Neural cell (in vitro differentiated cells): ENCODE results near the gene FOXD2.

Source experiments
- EP300 ChIP-seq: fragments of 450-650 bp; conservative IDR thresholded peaks from 2 replicates; pipeline ENCODE4 v1.6.1; 2014; ENCODE audit warnings: antibody characterized with exemption, mild to moderate bottlenecking, moderate library complexity; ENCODE audit not compliant: poor library complexity, severe bottlenecking
- EZH2 ChIP-seq: fragments of 200-600, 300-800 bp; shearing (Covaris generic), sonication (generic); IDR thresholded peaks from 2 replicates; pipeline ENCODE4 v1.6.1; 2014; ENCODE audit warnings: antibody characterized with exemption, low read length, borderline replicate concordance, mild to moderate bottlenecking; ENCODE audit not compliant: insufficient read depth, poor library complexity, severe bottlenecking
- MXI1 ChIP-seq: fragments of 450-650 bp; conservative IDR thresholded peaks from 2 replicates; pipeline ENCODE4 v1.6.1; 2014; ENCODE audit warnings: antibody characterized with exemption, mild to moderate bottlenecking; ENCODE audit not compliant: poor library complexity, severe bottlenecking
- POLR2AphosphoS5 ChIP-seq: IDR thresholded peaks from 2 replicates; pipeline ENCODE4 v1.6.1; 2012
- RAD21 ChIP-seq: fragments of 450-650 bp; conservative IDR thresholded peaks from 2 replicates; pipeline ENCODE4 v1.6.1; 2014; ENCODE audit warnings: antibody characterized with exemption, mild to moderate bottlenecking, moderate library complexity
- SMC3 ChIP-seq: fragments of 450-650 bp; conservative IDR thresholded peaks from 2 replicates; pipeline ENCODE4 v1.6.1; 2014; ENCODE audit warnings: antibody characterized with exemption, mild to moderate bottlenecking, moderate library complexity; ENCODE audit not compliant: poor library complexity
- TAF1 ChIP-seq: IDR thresholded peaks from 2 replicates; pipeline ENCODE4 v1.6.1; 2012; ENCODE audit warnings: low read depth
- TF ChIP-seq, protein P1 (sequence below): fragments of 450-650 bp; IDR thresholded peaks from 2 replicates; pipeline ENCODE4 v1.5.1; 2014; ENCODE audit warnings: antibody characterized with exemption, mild to moderate bottlenecking, moderate library complexity; ENCODE audit not compliant: poor library complexity, severe bottlenecking
- TF ChIP-seq, protein P2 (sequence below): IDR thresholded peaks from 2 replicates; pipeline ENCODE4 v1.6.1; 2012; ENCODE audit warnings: borderline replicate concordance

DNA sequence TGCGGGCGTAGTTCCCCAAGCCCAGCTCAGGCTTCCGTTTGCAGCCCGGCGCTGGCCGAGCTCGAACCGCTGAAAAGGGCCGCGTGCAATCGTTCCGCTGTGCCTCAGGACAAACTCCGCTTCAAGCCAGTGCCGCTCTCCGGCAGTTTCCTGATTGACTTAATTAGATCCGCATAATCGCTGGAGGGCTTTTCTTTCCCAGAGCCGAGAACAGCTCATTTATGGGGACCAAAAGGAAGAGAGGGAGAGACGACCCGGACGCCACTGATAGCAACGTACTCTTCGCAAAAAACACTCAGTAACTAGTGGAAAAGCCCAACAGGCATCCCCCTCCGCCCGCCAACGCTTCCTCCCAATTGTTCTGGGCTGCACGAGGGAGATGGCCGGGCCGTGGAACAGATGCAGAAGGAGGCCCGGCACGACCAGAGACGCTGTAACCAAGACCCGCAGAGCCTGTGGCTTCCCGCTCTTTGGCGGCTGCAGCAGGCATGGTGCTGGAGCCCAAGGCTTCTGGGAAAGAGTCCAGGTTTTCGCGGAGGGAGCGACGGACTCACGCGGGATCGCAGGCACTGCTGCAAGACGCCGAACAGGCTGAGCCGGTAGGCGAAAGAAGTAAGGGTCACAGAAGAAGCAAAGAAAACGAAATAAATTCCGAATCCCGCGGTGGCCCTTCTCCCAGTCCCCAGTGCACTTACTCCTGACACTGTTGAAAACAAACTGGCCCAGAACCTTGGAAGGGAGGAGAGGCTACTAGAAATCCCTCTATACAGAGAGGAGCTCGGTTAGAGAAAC, 3.6 kb upstream of the FOXD2 start:
- TF ChIP-seq, protein P1, sequence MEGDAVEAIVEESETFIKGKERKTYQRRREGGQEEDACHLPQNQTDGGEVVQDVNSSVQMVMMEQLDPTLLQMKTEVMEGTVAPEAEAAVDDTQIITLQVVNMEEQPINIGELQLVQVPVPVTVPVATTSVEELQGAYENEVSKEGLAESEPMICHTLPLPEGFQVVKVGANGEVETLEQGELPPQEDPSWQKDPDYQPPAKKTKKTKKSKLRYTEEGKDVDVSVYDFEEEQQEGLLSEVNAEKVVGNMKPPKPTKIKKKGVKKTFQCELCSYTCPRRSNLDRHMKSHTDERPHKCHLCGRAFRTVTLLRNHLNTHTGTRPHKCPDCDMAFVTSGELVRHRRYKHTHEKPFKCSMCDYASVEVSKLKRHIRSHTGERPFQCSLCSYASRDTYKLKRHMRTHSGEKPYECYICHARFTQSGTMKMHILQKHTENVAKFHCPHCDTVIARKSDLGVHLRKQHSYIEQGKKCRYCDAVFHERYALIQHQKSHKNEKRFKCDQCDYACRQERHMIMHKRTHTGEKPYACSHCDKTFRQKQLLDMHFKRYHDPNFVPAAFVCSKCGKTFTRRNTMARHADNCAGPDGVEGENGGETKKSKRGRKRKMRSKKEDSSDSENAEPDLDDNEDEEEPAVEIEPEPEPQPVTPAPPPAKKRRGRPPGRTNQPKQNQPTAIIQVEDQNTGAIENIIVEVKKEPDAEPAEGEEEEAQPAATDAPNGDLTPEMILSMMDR, result no peak
- TF ChIP-seq, protein P2, sequence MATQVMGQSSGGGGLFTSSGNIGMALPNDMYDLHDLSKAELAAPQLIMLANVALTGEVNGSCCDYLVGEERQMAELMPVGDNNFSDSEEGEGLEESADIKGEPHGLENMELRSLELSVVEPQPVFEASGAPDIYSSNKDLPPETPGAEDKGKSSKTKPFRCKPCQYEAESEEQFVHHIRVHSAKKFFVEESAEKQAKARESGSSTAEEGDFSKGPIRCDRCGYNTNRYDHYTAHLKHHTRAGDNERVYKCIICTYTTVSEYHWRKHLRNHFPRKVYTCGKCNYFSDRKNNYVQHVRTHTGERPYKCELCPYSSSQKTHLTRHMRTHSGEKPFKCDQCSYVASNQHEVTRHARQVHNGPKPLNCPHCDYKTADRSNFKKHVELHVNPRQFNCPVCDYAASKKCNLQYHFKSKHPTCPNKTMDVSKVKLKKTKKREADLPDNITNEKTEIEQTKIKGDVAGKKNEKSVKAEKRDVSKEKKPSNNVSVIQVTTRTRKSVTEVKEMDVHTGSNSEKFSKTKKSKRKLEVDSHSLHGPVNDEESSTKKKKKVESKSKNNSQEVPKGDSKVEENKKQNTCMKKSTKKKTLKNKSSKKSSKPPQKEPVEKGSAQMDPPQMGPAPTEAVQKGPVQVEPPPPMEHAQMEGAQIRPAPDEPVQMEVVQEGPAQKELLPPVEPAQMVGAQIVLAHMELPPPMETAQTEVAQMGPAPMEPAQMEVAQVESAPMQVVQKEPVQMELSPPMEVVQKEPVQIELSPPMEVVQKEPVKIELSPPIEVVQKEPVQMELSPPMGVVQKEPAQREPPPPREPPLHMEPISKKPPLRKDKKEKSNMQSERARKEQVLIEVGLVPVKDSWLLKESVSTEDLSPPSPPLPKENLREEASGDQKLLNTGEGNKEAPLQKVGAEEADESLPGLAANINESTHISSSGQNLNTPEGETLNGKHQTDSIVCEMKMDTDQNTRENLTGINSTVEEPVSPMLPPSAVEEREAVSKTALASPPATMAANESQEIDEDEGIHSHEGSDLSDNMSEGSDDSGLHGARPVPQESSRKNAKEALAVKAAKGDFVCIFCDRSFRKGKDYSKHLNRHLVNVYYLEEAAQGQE, result no peak
- TF ChIP-seq EZH2, result no peak
- no peak for TF ChIP-seq RAD21
- no peak for TF ChIP-seq MXI1
- TF ChIP-seq TAF1, result no peak
- TF ChIP-seq SMC3, result no peak
- peak; percentile 16 for TF ChIP-seq POLR2AphosphoS5
- TF ChIP-seq EP300, result no peak
